ENCODE data around the gene DOCK4.

- TF ChIP-seq CTCF (IDR thresholded peaks at IDR 0.05), result no peak
- TF ChIP-seq RAD21 (conservative IDR thresholded peaks at IDR 0.05 in 1 of 2, IDR thresholded peaks at IDR 0.05 in 1 of 2), result no peak; a peak in 1 of 5 replicates
- TF ChIP-seq, protein P1, sequence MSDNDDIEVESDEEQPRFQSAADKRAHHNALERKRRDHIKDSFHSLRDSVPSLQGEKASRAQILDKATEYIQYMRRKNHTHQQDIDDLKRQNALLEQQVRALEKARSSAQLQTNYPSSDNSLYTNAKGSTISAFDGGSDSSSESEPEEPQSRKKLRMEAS (IDR thresholded peaks at IDR 0.05), result no peak
- TF ChIP-seq RCOR1 (IDR thresholded peaks at IDR 0.05; ENCODE audit: low read depth, low read length), result no peak
- TF ChIP-seq ATOH8 (CRISPR knock-in tag; IDR thresholded peaks at IDR 0.05; ENCODE audit: low read depth), result no peak
- TF ChIP-seq, protein P2, sequence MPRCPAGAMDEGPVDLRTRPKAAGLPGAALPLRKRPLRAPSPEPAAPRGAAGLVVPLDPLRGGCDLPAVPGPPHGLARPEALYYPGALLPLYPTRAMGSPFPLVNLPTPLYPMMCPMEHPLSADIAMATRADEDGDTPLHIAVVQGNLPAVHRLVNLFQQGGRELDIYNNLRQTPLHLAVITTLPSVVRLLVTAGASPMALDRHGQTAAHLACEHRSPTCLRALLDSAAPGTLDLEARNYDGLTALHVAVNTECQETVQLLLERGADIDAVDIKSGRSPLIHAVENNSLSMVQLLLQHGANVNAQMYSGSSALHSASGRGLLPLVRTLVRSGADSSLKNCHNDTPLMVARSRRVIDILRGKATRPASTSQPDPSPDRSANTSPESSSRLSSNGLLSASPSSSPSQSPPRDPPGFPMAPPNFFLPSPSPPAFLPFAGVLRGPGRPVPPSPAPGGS (IDR thresholded peaks at IDR 0.05), result no peak
Observed at GRCh38 chr7:111855842-111856227, 350.4 kb downstream of the DOCK4 start.
